CD4-positive, alpha-beta T cell treated with Interferon gamma for 1 hour (primary cell): ENCODE results near the gene SPRTN.
"Not testable (repeated sequence)": the region's sequence is repeated elsewhere in the genome, so short reads cannot be mapped to it uniquely, and the experiment has no call there.

Source experiments
- DNase-seq: peaks from one replicate; pipeline ENCODE4 v3.0.0-alpha.2; 2020

Gene SPRTN

DNA sequence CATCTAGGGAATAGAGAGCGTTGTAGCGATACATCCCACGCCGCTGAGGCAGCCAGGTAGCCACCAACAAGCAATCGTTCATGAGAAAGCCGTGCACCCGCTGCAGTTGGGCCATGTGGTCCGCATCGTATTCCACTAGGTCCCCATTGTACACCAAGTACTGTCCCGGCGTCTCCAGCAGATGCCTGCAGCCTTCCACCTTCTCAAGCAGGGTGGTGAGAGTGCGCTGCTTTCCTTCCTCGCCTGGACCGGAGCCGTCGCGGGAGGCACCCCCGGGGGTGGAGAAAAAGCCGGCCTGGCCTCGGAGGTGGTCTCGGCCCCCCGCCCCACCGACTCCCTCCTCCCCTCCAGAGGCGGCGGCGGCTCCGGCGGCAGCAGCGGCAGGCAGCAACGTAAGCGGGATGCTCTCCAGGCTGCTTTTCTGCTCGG lies 1.0 kb upstream of the SPRTN start:
- DNase-seq = no peak

DNA sequence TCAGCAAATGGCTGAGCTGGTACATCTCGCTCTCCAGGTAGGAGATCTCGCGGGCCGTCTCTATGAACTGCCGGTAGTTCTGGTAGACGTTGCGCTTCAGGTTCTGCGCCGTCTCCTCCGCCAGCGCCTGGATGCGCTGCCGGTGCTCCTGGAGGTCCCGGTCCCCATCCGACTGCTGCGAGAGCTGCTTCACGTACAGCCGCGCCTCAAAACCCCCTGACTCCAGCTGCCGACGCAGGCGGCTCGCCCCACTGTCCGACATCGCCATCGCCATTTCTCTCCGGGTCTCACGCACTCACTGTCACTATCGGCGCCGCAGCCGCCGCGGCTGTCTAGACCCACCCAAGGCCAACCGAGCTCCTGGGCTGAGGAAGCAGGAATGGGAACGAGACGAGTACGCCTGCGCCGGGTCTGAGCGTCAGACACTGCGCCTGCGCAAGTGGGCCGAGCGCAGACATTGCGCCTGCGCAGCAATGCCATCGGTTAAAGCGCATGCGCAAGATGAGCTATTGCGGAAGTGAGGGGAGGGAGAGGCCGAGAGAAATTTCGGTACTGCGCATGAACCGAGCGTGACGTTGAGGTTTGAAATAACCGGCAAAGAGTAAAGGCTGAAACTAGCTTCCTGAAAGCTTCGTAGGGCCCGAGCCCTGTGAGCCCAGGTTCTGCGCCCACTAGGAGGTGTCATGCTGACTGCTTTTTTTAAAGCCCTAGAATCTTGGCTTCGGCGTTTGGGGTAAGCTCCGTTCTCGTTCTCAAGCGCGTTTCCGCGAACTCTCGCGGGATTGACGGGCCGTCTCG lies 422 bp upstream of the SPRTN start, which contains the start of gene EXOC8:
Gene EXOC8 (minus strand): TSS at position 381 of the 798 bp plus-strand sequence. CDS start 107 bp downstream, at position 274.
- DNase-seq = peak; percentile 96

DNA sequence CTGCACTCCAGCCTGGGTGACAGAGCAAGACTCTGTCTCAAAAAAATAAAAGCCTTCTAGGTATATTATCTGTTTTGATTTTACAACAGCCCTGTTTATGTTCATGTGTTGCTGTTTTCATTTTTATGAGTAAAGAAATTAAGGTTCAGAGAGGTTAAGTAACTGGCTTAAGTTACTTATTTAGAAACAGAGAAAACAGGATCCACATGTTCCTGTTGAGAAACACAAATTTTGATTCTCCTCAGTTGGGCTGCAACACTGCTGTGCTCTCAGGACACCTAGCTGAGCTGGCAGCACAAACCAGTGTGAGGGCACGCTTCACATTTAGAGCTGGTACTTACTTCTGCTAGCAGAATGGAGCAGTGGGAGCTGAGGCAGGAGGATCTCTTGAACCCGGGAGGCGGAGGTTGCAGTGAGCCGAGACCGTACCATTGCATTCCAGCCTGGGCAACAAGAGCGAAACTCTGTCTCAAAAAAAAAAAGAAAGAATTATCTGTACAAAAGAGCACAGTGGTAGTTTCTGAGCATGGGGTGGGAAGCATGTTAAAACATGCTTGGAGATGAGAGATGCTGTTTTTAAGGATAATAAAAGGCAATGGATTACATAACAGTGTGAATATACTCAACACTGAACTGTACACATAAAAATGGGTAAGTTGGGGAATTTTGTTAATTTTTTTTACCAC lies 2.4 kb downstream of the SPRTN start:
- DNase-seq = no peak

DNA sequence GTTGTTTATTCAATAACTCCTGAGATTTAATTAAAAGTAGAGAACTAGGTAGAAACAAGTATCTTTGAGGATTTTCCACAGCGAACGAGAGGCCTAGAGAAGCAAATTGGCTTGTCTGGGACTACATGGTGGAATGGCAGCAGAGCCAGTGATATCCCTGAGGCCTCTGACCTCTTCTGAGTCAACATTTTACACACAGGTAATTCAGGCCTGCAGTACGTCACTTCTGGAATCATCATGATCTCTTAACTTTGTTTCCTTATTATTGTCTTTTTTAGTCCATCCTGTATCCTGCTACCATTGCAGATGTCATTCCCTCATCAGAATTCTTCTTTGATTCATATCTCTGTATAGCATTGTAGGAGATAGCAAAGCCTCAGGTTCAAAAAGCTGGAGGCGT lies 9.9 kb downstream of the SPRTN start:
- DNase-seq = no peak

DNA sequence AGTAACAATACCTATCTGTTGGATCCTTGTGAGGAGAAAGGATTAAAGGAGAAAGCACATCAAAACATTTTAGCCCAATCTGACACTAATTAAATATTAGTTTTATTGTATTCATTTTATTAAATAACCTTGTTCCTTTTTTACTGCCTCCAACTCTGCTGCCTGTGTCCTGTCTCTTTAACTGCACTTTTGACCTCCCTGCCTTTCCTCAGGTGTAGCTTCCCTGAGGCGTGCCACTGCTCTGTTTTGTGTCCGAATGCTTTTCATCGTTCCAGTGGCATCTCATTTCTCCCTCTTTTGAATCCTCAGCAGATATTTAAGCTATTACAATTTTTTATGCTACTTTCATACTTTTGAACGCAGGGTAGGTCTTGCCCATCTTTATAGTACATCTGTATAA lies 10.3 kb downstream of the SPRTN start:
- no peak for DNase-seq

DNA sequence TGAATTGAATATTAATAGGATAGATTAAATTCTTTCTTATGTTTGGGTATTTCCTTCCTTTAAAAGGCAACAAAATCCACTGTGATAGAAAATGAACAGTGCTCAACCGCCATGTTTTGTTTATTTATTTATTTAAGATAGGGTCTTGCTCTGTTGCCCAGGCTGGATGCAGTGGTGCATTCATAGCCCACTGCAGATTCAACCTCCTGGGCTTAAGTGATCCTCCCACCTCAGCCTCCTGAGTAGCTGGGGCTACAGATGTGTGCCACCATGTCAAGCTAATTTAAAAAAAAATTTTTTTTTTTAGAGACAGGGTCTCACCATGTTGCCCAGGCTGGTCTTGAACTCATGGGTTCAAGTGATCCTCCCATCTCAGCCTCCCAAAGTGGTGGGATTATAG lies 10.8 kb downstream of the SPRTN start:
- DNase-seq = not testable (repeated sequence)

DNA sequence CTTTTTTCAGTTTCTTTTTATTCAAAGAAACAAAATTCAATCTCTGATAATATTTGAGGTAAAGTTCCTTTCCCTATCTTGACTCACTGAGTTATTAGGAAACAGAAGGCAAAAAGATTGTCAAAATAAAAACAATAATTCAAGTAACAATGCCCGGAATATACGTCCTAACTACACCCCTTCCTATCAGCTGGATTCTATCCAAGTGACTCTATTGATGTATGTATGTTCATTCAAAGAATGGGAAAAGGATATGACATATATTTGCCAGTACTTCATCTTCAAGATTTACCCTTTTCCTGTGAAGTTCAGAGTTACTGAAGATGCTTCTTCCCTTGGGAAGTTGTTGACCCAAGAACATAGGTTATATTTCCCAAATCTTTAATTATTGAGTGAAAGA lies 13.7 kb downstream of the SPRTN start:
- DNase-seq = no peak

DNA sequence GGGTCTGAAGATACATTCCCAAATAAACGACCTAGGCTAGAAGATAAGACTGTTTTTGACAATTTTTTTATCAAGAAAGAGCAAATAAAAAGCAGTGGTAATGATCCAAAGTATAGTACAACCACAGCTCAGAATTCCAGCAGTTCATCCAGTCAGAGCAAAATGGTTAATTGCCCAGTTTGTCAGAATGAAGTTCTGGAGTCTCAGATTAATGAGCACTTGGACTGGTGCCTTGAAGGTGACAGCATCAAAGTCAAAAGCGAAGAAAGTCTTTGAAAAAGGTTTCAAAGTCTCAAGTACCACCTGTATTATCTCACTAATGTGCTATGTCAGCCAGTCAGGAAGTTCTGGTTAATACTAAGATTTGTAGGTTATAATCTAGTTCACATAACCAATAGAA lies 15.0 kb downstream of the SPRTN start:
- DNase-seq = no peak

DNA sequence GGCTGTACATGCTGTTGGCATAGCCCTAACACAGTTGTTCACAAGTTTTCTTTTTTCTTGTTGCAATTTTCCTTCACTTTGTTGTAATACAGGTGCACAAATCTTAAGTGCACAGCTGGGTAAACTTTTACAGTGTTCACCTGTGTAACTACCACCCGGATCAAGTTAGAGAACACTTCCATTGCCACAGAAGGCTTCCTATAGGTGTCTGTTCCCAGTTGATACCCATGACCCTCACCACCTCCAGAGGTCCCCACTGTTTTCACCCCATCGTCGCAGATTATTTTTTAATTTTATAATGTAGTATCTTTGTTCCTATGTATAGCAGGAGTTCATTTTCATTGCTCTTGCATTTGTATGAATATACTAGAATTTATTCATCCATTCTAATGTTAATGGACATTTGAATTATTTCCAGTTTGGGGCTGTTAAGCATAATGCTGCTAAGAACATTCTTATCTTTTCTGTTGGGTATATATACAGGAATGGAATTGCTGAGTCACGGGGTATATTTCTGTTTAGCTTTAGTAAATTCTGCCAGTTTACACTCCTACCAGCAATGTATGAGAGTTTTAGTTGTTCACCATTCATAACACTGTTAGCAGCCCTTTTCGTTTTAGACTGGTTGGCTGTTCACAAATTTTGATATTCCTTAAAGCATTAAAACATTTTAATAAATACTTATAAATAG lies 16.4 kb downstream of the SPRTN start:
- DNase-seq = no peak

DNA sequence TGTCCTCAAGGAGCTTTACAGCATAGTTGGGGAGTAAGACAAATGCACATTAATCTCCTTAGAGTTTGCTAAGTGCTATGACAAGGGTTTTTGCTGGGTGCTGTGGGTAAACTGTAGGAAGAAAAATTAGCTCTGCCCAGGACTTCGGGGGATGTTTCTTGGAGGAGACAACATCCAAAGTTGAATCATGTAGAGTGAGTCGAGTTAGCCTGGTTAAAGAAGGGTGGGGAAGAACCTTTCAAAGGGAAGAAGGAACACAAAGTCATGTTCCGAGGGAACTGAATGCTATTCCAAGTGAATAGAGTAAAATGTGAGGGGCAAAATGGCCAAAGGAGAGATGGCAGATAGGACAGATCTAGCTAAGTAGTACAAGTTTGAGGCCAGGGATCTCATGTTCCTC lies 17.1 kb downstream of the SPRTN start:
- no peak for DNase-seq

DNA sequence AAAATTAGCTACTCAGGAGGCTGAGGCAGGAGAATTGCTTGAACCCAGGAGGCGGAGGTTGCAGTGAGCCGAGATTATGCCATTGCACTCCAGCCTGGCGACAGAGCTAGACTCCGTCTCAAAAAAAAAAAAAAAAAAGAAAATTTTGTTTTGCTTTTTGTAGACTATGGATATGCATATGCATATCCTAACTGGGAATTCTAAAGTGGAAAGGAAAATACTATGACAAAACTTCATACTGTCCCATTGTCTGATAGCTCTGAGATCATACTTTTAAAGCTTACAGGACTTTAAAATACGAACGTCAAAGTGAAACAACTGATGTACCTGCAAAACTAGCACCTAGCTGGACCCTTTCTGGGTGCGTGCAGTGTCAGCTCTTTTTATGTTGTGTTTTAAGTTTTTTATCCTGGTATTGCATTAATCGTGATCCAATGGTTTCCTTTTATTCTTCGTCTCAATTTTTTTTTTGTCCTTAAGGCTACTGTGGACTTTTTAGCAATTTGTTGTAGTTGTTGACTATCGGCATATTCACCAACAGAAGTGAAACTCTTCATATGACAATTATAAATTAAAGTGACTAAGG lies 19.2 kb downstream of the SPRTN start:
- no peak for DNase-seq

DNA sequence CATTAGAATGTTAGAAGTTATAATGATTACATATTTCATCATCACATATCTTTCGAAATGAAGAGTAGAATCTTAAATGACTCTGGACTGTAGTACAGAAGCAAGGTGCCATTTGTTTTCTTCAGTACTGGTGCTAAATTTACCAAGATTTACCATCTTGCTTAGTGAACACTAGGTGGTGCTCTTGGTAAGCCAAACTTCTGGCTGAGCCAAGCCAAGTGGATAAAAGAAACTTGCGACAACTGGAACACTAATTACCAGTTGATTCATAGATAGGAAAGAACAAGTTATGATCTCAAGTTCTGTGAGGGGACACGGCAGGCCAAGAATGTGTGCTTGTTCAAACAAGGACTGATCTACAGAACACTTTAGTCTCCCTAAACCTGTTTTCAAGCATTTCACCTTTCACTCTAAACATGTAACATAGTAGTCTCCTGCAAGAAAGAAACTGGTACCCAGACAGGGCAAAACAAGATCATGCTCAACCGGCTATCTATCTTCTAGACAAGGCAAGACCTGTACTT lies 19.8 kb downstream of the SPRTN start:
- DNase-seq = peak; percentile 4

DNA sequence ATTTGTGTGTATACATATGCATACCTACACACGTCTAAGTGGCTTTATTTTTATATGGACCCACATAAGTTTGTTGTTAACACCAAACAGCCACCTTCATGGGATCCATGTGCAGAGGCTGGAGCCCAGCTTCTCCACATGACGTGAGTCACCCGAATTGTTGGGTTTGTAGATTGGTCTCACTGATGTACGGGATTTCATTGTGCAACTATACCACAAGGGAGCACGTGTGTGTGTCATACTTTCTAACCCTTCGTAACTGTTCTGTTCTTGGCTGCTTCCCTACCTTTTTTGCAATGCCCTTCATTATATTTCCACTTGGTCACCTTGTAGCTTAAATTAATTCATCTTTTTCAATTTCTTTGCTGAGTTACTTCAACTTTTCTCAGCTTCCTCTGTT lies 21.0 kb downstream of the SPRTN start:
- peak; percentile 3 for DNase-seq

DNA sequence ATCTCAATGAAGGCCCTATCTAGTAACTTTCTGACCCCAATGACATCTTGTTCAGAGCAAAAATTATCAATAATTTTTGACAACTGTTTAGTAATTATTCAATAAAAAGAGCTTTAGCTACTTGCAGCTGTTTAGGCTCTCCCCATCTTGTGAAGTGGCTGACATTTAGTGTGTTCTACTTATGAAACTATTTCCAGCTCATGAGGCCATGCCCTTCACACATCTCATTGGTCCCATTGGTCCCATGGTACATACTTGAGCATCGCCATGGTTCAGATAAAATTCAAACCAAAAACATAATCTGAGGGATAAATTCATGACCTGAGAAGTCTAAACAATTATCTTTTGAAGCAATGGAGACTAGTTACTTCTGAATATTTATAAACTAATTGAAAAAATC lies 24.2 kb downstream of the SPRTN start:
- no peak for DNase-seq

DNA sequence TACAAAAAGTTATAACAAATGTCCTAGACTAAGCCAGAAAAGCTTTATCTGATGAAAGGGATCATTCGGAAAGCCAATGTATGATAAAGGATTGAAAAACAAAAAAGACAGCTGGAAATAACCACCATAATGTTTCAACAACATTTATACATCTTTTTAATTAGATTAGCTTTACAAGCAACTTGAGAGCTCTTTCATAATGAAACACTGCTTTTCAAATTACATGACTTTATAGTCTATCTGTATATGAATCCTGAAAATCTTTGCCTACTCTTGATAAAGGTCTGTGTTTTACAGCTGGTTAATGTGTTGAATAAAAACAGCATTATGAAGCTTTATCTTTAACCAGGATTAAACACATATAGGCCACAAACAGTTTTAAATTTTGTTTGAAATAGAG lies 25.5 kb downstream of the SPRTN start:
- no peak for DNase-seq

DNA sequence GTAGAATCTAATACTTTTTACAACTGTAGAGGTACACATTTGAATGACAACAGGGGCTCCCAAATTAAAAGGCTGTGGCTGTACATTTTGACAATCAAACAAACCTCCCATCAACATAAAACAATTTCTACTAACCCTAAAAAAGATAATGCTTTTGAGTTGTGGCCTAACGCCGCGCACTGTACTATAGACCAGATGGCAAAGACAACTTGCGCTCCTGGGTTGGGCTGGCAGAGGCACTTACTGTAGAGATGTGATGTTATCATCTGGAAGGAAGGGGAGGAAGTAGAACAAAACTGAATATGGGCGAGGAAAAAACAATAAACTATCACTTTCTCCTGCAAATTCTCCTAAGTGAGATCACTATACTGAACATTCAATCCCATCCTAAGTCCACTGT lies 26.1 kb downstream of the SPRTN start:
- no peak for DNase-seq

DNA sequence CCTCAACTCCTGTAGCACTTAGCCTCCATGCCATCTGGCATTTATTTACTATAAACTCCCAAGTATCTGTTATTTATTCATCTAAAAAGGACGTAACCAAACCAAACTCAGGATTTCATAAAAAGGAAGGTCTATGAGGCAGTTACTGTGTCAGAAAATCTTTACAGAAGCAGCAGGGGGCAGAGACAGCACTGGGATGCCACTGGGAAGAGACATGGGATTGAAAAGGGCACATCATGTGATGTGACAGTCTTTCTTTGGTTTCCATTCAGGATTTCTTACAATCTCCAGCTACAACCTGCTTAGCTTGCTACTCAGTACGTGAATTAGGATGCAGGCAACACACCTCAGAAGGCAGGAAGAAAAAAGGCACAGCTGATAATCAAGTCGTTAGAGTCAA lies 31.2 kb downstream of the SPRTN start:
- no peak for DNase-seq

DNA sequence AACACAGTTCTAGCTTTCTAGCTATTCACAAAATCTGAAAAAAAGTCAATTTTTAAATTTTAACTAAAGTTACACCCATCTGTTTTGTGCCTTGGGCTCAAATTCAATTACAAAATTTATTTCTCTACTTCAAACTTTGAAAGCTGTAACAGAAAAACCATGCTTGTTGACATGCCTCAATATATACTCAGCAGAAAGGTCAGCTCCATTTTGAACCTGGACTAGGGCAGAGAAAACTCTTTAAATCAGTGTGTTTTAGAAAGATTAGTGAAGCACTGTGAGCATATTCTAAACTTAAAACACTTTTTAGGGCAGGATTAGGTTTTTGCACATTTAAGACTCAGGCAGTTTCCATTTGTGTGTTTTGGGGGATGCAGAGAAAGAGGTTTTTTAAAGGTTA lies 34.4 kb downstream of the SPRTN start:
- DNase-seq = no peak

DNA sequence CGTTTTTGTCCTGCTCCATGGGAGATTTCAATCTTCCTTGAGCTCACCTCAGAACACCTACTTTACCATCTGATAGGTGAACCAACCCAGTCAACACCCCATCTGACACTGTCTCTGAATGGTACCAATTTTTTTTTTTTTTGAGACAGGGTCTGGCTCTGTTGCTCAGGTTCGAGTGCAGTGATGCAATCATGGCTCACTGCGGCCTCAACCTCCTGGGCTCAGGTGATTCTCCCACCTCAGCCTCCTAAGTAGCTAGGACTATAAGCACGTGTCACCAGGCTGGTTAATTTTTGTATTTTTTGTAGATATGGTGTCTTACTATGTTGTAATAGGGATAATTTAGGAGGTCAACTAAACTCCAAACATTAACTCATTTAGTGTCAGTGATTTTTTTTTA lies 36.3 kb downstream of the SPRTN start:
- DNase-seq = no peak

DNA sequence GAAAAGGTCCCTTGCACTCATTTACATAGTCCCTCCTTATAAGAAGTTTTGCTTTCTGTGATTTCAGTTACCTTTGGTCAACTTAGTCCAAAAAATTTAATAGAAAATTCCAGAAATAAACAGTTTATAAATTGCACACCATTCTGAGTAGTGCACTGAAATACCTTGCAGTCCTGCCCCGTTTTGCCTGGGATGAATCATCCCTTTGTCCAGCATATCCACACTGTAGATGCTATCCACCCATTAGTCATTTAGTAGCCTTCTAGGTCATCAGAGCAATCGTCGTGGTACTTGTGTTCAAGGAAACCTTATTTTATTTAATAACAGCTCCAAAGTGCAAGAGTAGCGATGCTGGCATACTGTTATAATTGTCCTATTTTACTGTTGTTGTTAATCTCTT lies 38.0 kb downstream of the SPRTN start:
- no peak for DNase-seq

DNA sequence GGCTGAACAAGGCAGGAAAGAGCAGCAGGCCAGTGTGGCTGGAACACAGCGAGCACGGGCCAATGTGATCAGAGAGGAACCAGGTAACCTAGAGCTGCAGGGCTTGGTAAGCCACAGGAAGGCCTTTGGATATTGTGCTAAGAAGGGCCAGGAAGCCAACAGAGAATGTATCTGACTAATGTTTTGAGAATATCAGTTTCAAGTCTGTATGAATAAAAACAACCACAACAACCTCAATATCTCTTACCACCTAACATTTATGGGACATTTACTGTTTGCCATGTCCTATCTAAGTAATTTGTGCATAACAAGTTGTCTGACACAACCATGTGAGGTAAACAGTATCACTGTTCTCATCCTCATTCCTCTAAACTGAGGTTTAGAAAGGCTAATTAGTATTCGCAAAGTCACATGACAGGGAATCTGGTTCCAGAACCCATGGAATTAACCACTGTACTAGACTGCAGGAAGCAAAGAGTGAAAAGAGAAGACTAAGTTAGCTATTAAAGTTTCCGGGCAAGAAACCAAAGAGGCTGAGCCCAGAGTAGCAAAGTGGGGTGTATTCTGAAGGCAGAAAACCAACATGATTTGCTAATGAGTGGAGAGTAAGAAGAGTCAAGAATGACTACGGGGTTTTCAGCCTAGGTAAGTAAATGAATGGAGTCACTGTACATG lies 38.9 kb downstream of the SPRTN start:
- no peak for DNase-seq

DNA sequence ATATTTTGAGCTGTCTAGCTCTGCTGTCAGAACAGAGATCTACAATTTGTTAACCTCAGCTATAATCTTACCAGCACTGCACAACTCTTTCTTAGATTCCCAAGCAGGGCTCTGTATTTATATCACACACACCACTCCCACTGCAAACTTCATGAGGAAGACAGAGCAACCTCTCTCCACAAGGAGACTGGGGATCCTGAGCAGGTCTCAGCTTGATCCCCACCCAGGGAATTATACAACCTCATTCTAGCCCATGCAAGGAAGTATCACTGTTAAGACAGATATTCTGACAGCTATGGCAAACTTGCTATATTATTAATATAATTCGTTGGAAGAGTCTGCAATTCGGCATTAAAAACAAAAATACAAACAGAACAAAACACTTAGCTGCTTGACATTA lies 43.6 kb downstream of the SPRTN start:
- no peak for DNase-seq

DNA sequence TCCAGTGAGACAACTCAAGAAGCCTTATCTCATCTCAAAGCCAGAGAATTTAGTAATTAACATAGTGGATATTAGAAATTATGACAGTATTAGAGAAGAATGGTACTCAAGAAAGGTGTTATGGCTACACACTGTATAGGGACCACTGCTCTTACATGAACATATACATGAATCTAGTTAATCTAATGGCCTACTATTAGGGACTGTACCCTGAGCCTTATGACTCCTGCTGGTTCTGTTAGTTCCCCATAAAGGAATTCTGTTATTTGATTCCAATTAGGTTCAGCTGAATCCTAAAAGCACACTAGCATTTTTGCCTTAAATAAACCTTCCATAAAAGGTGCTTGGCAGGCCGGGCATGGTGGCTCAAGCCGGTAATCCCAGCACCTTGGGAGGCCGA lies 44.3 kb downstream of the SPRTN start:
- DNase-seq = no peak
